ENCODE results near the gene GALK2.
"Not testable (repeated sequence)": the region's sequence is repeated elsewhere in the genome, so short reads cannot be mapped to it uniquely, and the experiment has no call there.

GALK2 gene

GRCh38 chr15:49168016-49168415, 2.0 kb upstream of the GALK2 start:
- no peak for DNase-seq

GRCh38 chr15:49171790-49172189, 1.7 kb downstream of the GALK2 start:
- DNase-seq, result no peak

- DNase-seq, result no peak
These were observed 4.9 kb downstream of the GALK2 start for GRCh38 chr15:49174902-49175301.

- DNase-seq, result not testable (repeated sequence)
These were observed 5.7 kb downstream of the GALK2 start for GRCh38 chr15:49175582-49176397.

GRCh38 chr15:49178497-49178896, 8.4 kb downstream of the GALK2 start:
- no peak for DNase-seq

- no peak for DNase-seq
These were observed 9.6 kb downstream of the GALK2 start for GRCh38 chr15:49179433-49180190.

GRCh38 chr15:49182128-49182527, 12.1 kb downstream of the GALK2 start:
- no peak for DNase-seq

GRCh38 chr15:49183741-49184140, 13.7 kb downstream of the GALK2 start:
- DNase-seq, result not testable (repeated sequence)

- DNase-seq, result no peak
These were observed 15.4 kb downstream of the GALK2 start for GRCh38 chr15:49185473-49185872.

- DNase-seq, result no peak
These were observed 17.6 kb downstream of the GALK2 start for GRCh38 chr15:49187549-49188245.

GRCh38 chr15:49188933-49189332, 18.9 kb downstream of the GALK2 start:
- DNase-seq, result no peak

- DNase-seq, result no peak
These were observed 19.6 kb downstream of the GALK2 start for GRCh38 chr15:49189631-49190030.

GRCh38 chr15:49190586-49190985, 20.5 kb downstream of the GALK2 start:
- DNase-seq, result no peak

GRCh38 chr15:49191892-49192291, 21.8 kb downstream of the GALK2 start:
- no peak for DNase-seq

- no peak for DNase-seq
These were observed 26.8 kb downstream of the GALK2 start for GRCh38 chr15:49196856-49197255.

GRCh38 chr15:49199666-49200065, 29.6 kb downstream of the GALK2 start:
- no peak for DNase-seq

GRCh38 chr15:49200347-49200746, 30.3 kb downstream of the GALK2 start:
- no peak for DNase-seq

GRCh38 chr15:49208102-49208501, 38.1 kb downstream of the GALK2 start:
- DNase-seq, result not testable (repeated sequence)

- DNase-seq, result no peak
These were observed 42.9 kb downstream of the GALK2 start for GRCh38 chr15:49212897-49213296.

GRCh38 chr15:49215768-49216739, 46.0 kb downstream of the GALK2 start:
- no peak for DNase-seq

GRCh38 chr15:49223536-49224274, 53.7 kb downstream of the GALK2 start:
- DNase-seq, result no peak

Data from activated CD4-positive, alpha-beta T cell treated with anti-CD3 and anti-CD28 coated beads for 48 hours (primary cell).